ENCODE measurements around the gene DGKG. TPM values are rescaled to one million over a fixed set of nuclear protein-coding genes. Genes with fewer than 3 reads are reported as not detected.

The DGKG gene
- total and polyA plus RNA-seq, 2 of the 8 experiments (the other 6 are each of a cell fraction or from before 2014, with no cell fraction given), result 0.30 to 0.48 TPM

GRCh38 chr3:186259612-186260383 lies 102.2 kb downstream of the DGKG start:
- H3K27ac ChIP-seq (ENCODE audit: low read depth, low read length), result no peak overlapping the region
- H3K9me3 ChIP-seq (ENCODE audit: insufficient read depth in 2 of 2, low read depth in 1 of 2, low read length in 1 of 2), result no peaks in the 10 kb centered on the region
- H2BK15ac ChIP-seq (ENCODE audit: low read length), result no peak overlapping the region
- no peak overlapping the region for H2BK20ac ChIP-seq (ENCODE audit: low read length)
- H4K91ac ChIP-seq (replicated peaks; ENCODE audit: insufficient read length, low read length), result no peak overlapping the region
- H4K20me1 ChIP-seq (replicated peaks in 1 of 2; ENCODE audit: control insufficient read depth in 1 of 2, insufficient read depth in 2 of 2, low read length in 2 of 2), result no peaks in the 10 kb centered on the region
- H4K5ac ChIP-seq (ENCODE audit: insufficient read length, low read depth, low read length), result no peak overlapping the region
- WGBS, 2 experiments (ENCODE audit: extremely low coverage in 1 of 2, insufficient coverage in 1 of 2, insufficient read length in 1 of 2, insufficient replicate concordance in 2 of 2, low coverage in 1 of 2, low lambda C conversion rate in 2 of 2, missing lambda C conversion rate in 1 of 2), result 19% methylated on average over 15 of the region's 15 CpGs; no CpG with 5 or more reads in 1 of the 2 experiments
- no peak overlapping the region for H3K56ac ChIP-seq (replicated peaks; ENCODE audit: insufficient read length, low read depth, low read length)
- no peaks in the 10 kb centered on the region for H3K79me1 ChIP-seq (ENCODE audit: low read depth, low read length)
- no peak overlapping the region for H4K8ac ChIP-seq (ENCODE audit: extremely low read depth, insufficient read depth, low read length)
- no peaks in the 10 kb centered on the region; a peak in 2 of 7 replicates for H3K27me3 ChIP-seq (replicated peaks in 1 of 4; ENCODE audit: control insufficient read depth in 3 of 4, extremely low read depth in 1 of 4, insufficient read depth in 3 of 4, low read length in 3 of 4)
- H3K4ac ChIP-seq (replicated peaks; ENCODE audit: insufficient read length, low read depth, low read length), result no peak overlapping the region
- FAIRE-seq, result no peak
- peaks cover 0 to 8% (median 4%) of the 10 kb centered on the region in 4 experiments; a peak in 3 of 7 replicates for H3K4me1 ChIP-seq (replicated peaks in 1 of 4; ENCODE audit: control insufficient read depth in 3 of 4, insufficient read depth in 4 of 4, low read length in 3 of 4)
- H2BK120ac ChIP-seq (replicated peaks; ENCODE audit: low read depth, low read length), result no peak overlapping the region
- peak overlapping the region in 1 of 2 experiments; percentile 16; a peak in 1 of 4 replicates for H3K4me2 ChIP-seq (ENCODE audit: insufficient read depth in 1 of 2, low read depth in 2 of 2, low read length in 2 of 2)
- no peak overlapping the region for H3K23ac ChIP-seq (ENCODE audit: insufficient read length)
- no peak overlapping the region for H3K18ac ChIP-seq (ENCODE audit: extremely low read depth, low read length)
- peak overlapping the region; percentile 88 for H2AFZ ChIP-seq (ENCODE audit: low read length)
- H3K4me3 ChIP-seq (ENCODE audit: extremely low read depth in 1 of 4, insufficient read depth in 2 of 4, low read depth in 3 of 4, low read length in 4 of 4), result no peak overlapping the region
- ChIA-PET CTCF (ENCODE audit: partially characterized antibody) (interaction anchor here (0.7 to 12.2 kb wide), 48 partner anchors 9 to 317 kb away, joined by 3 to 156 read pairs (median 4); no protein-coding TSS in a partner anchor), POLR2A (ENCODE audit: partially characterized antibody) (interaction anchor here (0.6 to 2.1 kb wide), 4 partner anchors 151 to 322 kb away, joined by 3 to 7 read pairs (median 4); partner anchors contain the start of gene TRA2B)
- no peak overlapping the region for H2BK5ac ChIP-seq (ENCODE audit: low read depth, low read length)
- no peak overlapping the region for H2AK5ac ChIP-seq (ENCODE audit: low read depth, low read length)
- H3K36me3 ChIP-seq (ENCODE audit: control insufficient read depth in 2 of 4, insufficient read depth in 4 of 4, low read length in 3 of 4), result no peaks in the 10 kb centered on the region
- no peak overlapping the region for H2BK12ac ChIP-seq (ENCODE audit: low read depth, low read length)
- no peaks in the 10 kb centered on the region for H3K79me2 ChIP-seq (ENCODE audit: control insufficient read depth in 1 of 2, insufficient read depth in 2 of 2, low read length in 2 of 2)
- H3K14ac ChIP-seq (ENCODE audit: insufficient read length), result no peak overlapping the region
- DNase-seq (ENCODE audit: low read depth in 1 of 2, low spot score in 2 of 2), result peak; percentile 77 to 89
- H3K9ac ChIP-seq (replicated peaks in 1 of 4; ENCODE audit: extremely low read depth in 1 of 4, low read depth in 3 of 4, low read length in 3 of 4), result no peak overlapping the region
- no peaks in the 10 kb centered on the region for H3K23me2 ChIP-seq (ENCODE audit: low read depth, low read length)
- peak; percentile 46 for TF ChIP-seq CREB1 (IDR thresholded peaks at IDR 0.05)
- peak; percentile 83 for TF ChIP-seq TBP (IDR thresholded peaks at IDR 0.05; ENCODE audit: low read depth, low read length)
- peak; percentile 51; the same call in 1 of the 2 replicates for TF ChIP-seq JUND (IDR thresholded peaks at IDR 0.05; ENCODE audit: low read length)
- peak; percentile 36; the same call in 1 of the 2 replicates for TF ChIP-seq MAX (IDR thresholded peaks at IDR 0.05)
- TF ChIP-seq ATF3 (IDR thresholded peaks at IDR 0.05; ENCODE audit: insufficient read depth, low read depth, low read length), result no peak
- peak; percentile 28 for TF ChIP-seq NANOG (IDR thresholded peaks at IDR 0.05; ENCODE audit: insufficient read depth, low read depth, low read length, poor library complexity, severe bottlenecking)
- peak; percentile 86 for TF ChIP-seq YY1 (IDR thresholded peaks at IDR 0.05; ENCODE audit: low read depth, low read length)
- no peak for TF ChIP-seq BRCA1 (IDR thresholded peaks at IDR 0.05; ENCODE audit: low read depth, low read length)
- no peak for TF ChIP-seq SUZ12 (IDR thresholded peaks at IDR 0.05; ENCODE audit: low read length)
- TF ChIP-seq TAF1 (IDR thresholded peaks at IDR 0.05; ENCODE audit: low read depth, low read length), result 0 out of 2 replicates have a peak, but pooled peaks have one; percentile 38
- TF ChIP-seq SIN3A (conservative IDR thresholded peaks at IDR 0.05 in 1 of 2, IDR thresholded peaks at IDR 0.05 in 1 of 2; ENCODE audit: low read depth in 1 of 2, low read length in 2 of 2), result 0 out of 4 replicates have a peak, but pooled peaks of 1 of the 2 experiments have one; percentile 47
